Measurements from ENCODE around the gene FHIT.

The FHIT gene

DNA sequence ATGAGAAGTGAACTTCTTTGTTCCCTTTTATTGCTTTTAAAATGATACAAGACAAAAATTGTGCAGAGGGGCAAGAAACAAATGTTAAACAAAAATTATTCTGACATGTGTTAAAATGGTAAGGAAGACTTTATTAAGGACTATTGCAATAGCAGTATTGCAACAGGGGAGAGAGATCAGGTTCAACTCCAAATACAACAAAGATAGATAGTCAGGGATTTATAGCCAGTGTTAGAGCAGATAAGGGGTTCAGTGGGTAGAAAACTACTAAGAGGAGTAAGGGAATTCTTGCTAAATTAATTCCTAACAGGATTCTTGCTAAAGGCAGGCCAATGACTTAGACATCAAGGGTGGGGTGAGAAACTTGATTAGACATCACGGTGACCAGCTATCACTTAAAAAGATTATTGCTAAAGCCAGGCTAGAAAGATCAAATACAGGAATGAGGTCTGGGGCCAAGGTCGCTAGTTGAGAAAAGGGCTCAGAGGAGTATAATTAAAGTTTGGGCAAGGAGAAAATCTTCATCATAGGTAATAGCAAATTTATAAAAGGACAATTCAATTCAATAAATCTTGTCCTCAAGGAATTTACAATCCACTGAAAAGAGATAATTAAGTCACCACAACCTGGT lies 81.5 kb downstream of the FHIT start:
- no peak for DNase-seq (ENCODE audit: low read depth)

DNA sequence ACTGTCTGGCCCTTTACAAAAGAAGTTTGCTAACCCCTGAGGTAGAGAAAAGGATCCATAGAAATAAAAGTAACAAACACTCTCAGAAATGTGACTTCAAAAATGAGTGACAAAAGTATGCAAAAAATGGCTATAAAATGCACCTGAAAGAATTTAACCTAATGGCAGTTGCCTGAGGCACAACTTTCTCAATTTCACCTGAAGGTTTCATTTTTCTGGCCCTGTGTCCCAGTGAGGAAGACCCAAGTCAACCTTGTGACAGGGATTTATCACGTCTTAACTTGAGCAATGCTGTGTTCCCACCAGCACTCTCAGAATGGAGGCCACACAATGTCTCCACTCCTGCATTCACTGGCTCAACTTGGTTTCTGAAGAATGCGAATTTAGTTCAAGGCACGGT lies 83.0 kb downstream of the FHIT start:
- no peak for DNase-seq (ENCODE audit: low read depth)

DNA sequence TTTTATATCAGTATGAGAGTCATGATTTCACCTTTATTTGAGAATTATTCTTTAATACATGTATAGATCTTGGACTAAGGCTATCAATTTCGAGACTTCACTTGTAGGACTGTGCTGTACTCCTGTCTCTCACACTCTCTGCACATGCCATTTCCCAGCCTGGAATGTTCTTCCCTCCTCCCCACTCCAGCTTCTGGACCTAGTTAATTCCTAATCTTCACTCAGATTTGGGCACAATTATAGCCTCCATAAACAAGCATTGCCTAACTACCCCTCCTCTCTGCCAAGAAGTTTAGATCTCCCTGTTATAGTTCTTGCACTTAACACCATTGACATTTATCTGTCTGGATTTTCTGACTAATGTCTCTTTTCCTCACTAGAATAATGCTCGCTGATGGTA lies 88.3 kb downstream of the FHIT start:
- DNase-seq (ENCODE audit: low read depth): no peak

DNA sequence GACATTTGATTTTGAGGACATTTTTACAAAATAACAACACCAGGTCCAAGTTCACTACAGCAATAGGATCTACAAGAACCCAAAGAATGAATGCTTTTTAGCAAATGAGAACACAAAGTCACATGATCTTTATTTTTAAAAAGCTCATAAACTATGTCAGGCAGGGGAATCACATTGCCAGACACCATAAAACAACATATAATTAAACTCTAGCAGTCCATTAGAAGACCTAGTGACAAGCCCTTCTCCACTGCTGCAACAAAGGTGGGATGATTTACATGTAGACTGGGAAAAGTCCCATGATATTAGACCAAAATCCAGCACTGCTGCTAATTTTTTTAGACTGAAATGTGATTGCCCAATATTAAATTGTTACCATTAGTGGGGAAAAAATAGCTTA lies 92.6 kb downstream of the FHIT start:
- no peak for DNase-seq (ENCODE audit: low read depth)

DNA sequence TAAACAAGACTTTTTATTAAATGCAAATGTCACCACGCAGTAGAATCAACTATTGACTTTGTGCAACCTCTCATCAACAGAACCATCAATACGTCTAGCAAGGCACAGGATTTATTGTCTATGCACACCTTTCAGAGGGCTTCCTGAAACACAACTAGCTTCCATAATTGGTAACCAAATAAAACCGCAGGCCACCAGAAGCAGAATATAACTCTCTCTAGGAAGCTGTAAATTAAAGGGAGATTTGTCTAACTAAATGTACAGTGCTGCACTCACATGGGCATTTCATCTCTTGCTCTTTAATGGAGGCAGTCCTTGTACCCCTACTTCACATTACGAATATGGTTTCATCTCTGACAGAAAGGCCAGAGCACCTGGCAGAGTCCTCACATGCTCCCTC lies 93.0 kb downstream of the FHIT start:
- DNase-seq (ENCODE audit: low read depth): no peak

DNA sequence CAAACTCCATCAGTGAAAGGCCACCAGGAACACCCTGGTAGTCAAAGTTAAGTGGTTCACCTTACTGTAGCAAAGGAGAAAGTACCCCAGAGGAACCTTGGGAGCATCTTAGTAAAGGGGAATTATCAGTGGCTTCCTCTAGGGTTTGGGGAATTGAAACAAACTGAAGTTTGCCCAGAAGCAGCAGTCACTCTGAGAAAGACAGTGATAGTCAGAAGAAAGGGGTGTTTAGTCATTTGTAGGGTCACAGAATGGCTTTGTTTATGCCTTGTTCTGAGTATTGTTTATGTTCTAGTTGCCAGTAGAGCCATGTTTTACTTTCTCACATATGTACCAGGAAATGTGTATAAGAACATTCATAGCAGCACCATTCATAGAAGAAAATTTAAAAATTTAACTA lies 93.8 kb downstream of the FHIT start:
- no peak for DNase-seq (ENCODE audit: low read depth)

DNA sequence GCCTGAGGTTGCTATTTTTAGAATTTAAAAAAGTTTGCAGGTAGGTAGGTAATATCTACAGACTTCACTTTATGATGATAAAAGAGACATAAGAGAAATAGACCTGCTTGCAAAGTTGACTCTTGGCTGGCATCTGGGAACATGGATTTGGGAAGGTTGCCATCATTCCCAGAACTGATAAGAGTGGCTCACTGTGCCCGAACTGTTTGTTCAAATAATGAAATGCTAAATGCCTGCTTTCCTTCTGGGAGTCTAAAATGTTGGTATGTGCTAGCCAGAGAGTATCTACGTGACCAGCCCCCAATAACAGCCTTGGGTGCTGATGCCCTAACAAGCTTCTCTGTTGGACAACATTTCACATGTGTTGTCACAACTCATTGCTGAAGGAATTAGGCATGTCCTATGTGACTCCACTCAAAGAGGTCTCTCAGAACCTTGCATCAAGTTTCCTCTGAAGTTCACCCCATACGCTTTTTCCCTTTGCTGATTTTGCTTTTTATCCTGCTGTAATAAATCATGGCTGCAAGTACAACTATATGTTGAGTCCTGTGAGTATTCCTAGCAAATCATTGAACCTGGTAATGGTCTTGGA lies 95.5 kb downstream of the FHIT start:
- DNase-seq (ENCODE audit: low read depth): no peak

DNA sequence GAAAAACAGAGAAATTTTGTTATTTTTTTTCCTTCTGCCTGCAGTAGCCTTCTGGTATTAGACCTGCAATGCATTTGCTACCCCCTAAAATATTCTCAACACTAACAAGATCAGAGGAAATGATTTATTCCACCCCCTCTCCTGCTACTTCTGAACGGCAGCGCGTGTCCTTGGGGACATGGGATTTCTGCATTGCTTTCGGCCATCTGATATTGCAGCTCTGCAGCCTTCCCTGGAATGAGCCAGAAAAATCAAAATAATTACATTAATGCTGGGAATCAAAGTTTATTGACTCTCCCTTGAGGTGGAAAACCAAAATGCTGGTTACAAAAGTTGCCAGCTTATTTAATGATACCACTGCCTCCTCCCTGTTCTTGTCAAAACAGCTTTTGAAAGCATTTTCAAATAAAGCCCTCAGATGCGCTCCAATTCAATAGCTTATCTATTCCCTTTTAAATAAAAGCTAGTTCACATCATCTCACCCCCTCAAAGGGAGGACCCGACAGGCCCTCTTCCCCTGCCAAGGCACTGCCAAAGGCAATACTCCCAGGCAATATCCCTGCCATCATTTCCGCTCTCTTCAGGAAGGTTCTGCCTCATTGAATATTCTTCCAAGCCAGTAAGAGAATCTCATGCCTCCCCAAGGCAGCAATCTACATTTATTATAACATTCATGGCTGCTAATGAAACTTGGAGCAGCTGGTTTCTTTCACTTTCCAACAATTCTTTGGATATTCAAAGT lies 96.6 kb downstream of the FHIT start:
- DNase-seq (ENCODE audit: low read depth): no peak

DNA sequence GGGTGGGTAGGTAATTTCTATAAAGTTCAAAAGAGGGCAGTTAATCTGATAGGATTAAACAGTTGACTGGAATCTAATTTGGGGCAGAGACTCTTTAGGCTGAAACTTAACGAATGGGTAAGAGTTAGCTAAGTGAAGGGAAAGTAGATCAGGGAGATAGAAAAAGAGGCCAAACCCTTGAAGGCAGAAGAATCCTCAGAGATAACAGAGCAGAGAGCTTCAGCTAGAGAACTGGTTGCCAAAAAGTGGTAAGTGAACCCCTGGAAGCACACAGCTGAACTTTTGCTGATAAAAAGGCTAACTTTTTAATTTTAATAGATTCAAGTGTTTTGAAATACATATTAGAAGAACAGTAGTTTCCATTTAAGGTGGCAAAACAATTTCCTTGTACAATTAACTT lies 99.2 kb downstream of the FHIT start:
- no peak for DNase-seq (ENCODE audit: low read depth)

DNA sequence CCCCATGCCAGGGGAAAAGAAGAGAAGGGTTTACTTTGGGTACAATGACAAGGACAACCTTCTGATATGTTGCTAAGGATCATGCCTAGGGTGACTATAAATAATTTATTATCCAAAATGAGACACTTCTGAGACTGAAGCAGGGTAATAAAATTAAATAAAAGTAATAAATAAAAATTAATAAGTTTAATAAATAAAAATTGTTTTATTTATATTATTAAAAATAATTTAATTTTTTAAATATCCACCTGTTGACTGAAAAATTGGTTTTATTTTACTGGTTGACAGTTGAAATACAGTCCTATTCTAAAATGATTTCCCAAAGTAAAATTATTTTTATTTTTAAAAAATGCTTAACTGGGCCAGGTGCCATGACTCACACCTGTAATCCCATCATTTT lies 102.0 kb downstream of the FHIT start:
- DNase-seq (ENCODE audit: low read depth): no peak

DNA sequence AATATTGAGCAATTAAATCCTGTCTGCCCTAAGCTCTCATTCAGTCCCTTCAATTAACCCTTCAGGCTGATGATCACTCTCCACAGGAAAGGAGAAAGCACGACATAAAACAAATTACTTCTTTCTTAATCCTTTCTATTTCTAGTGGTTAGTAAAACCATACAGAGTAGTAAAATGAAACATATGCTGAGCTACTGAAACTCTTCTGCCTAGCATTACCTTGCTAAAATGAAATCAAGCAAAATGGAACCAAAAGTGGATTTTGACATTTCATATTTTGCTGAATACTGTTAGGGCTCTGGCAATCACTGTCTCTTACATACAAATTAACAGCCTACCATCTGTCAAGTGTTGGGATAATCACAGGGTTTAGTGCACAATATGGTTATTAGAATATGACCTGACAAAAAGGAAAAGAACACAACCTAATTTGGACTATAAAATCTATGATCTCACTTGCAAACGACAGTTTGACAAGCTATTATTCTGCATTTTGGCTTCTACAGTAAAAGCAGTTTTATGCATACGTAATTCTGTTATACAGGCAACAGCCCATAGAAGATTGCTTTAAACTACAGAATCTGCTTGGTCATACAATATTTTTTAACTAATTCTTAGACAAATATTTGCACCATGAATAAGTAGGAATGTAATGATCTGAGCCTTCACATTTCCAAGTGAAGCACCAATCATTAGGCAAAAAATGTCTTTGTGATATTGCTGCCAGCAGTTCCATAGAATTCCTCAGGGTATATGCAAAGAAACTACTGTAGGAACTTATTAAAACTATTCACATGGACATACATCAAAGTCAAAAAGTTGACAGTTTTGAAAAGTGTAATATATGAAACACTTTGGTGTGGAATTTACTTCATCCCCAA lies 105.0 kb downstream of the FHIT start:
- DNase-seq (ENCODE audit: low read depth): no peak

DNA sequence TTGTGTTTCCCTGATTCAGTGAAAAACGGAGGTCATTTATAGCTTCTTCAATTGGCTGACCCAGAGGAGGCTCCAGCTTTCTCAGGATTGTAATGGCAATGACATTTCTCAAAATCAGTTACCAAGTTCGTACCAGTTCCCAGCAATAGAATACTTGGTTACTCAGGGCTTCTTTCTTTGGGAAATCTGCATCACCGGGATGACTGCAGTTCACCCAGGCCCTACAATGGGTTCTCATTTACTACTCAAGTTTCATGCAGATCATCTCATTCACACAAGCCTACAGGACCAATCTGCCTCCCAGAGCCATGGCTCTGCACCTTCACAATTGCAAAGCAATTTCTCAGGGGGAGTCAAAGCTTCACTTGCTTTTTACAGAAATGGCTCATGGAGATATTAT lies 109.6 kb downstream of the FHIT start:
- DNase-seq (ENCODE audit: low read depth): no peak

DNA sequence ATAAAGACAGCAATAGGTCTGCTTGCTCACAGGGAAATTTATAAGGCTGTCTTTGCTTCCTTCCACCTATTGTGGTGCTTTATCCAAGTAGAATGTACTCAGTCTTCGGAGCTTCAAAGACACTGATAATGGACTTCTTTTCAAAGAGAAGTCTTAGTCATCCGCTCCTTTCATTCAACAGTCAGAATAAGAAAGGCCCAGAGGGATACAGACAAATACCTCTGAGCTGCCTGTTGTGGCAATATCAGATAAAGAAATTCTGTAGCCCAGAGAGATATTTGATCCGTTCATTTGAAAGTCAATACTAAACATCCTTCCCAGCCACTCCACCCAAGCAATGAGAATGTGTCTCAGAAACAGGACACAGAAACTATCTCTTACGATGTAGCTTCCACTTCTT lies 110.0 kb downstream of the FHIT start:
- DNase-seq (ENCODE audit: low read depth): no peak

DNA sequence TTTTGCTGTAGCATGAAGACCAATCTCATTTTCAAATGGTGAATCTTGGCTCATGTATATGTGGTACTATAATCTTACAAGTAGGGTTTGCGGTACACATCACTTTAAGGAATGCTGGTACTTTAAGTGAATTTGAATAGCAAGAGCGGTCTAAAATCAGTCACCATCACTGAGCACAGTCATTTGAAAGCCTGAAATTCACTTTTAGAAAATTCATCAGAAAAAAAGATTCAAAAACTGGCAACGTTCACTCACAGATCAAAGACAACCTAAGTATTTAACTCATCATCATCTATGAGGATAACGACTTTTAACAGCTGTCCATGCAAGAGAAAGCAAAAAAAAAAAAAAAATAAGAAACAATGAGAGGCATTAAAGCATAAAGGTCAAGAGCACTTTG lies 111.6 kb downstream of the FHIT start:
- no peak for DNase-seq (ENCODE audit: low read depth)

DNA sequence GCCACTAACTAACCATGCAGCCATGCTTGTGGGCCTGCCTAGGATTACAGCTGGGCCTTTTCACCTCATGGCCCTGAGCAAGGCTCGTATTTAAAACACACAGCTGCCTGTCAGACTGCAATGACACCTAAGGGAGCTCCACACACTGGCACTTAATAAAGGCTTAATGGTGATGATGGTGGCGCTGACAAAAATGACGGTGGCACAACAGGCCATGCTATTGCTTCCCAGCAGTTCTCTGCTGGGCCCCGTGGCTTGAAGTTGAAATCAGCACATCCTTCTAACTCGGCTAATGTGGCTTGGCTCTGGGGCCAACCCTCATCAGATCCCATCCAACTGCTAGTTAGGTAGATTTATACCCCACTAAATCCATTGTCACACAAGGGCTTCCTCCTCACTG lies 112.9 kb downstream of the FHIT start:
- no peak for DNase-seq (ENCODE audit: low read depth)

DNA sequence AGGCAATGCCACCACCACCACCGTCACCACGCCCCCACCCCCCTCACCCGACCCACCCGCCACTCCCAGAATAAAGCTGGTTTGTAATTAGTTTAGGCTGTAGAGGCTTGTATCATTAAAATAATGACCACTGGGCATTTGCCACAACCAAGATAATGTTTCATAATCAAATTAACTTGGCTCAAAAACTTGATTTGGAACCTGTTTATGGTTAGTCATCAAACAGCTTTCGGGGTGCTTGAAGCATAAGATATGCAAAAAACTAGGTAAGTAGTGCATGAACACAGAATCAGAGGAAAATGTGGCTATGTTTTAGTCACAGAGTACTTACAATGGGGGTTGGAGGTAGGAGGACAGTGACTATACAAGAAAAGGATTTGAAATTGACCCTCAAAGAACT lies 115.1 kb downstream of the FHIT start:
- no peak for DNase-seq (ENCODE audit: low read depth)

DNA sequence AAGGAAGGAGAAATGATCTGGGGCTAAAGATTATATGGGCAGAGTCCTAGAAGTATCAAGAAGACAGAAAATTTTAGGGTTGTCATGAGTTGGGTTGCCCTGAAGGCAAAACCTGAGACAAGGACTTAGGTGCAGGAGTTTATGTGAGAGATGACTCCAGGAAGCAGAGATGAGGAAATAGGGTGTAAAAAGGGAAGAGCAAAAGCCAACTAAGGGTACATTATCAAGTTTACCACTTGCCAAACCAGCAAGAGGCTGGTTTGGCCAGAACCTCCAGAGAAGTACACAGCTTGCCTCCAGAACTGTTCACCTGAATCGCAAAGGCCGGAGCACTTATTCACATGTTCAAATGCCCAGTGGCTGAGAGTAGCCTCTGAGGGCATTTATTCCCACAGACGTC lies 116.7 kb downstream of the FHIT start:
- DNase-seq (ENCODE audit: low read depth): no peak

DNA sequence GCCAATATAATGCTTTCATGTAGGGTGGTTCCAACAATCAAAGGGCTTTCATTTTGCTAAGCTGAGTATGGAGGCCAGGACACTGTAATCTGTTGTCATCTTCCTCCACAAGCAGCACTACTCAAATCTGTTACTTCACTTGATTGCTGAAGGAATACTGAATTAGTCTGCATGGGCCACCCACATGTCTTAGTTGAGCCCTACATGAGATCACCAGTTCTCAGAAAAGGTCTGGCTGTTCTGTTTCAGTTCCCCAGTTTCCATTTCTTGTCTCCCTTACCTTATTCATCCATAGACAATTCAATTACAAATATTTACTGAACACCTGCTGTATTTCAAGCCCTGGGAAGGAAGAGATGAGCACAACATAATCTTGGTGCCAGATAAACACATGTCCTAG lies 119.2 kb downstream of the FHIT start:
- DNase-seq (ENCODE audit: low read depth): no peak

DNA sequence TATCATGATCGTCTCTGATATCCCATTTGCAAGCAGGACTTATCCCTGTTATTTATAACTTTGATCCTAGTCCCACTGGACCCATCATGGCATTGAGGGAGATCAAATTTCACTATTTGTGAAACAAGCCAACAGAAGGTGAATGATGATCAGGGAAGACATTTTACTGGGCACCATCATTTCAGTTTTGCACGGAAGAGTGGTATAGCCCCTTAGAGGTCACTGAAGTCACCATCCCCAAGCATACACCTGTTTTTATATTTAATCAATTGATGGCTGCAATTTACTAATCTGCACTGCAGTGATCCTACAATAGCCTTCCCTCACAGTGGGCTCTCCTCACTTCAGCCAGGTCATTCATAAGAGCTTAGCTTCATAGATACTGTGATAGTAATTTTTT lies 132.4 kb downstream of the FHIT start:
- no peak for DNase-seq (ENCODE audit: low read depth)

DNA sequence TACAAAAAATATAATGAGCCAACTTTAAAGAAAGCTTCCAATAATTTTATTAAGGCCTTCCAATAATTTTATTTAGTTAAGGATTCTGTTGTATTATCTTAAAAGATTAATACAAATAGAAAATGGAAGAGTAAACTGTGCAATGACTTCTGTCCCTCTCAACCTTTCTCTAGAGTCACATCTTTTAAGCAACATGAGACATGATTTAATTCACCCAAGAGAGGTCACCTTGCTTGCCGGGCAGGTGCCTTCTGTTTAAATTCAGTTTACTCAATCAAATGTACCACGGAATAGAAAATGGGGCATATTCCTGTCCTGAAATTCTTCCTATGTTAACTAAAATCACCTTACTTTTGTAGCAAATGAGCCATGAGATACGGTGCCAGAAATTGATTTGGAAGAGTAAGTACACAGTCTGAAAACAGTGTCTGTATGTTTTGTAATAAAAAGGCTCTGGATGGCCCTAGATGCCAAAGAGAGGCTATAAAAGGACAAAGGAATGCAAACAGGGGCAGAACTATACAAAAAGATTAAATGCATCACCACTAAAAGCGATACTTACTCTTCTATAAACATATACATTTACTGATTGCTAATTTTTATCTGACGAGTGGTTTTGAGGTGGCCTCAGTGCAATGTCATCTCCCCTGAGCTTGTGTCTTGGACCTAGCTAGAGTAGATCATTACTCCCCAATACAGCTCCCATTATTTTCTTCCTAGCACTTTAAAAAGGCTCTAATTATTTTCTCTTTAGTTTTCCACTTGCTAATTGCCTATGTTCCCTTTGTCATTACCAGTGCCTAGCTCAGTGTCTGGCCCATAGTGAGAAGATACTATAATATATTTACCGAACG lies 134.0 kb downstream of the FHIT start:
- no peak for DNase-seq (ENCODE audit: low read depth)

DNA sequence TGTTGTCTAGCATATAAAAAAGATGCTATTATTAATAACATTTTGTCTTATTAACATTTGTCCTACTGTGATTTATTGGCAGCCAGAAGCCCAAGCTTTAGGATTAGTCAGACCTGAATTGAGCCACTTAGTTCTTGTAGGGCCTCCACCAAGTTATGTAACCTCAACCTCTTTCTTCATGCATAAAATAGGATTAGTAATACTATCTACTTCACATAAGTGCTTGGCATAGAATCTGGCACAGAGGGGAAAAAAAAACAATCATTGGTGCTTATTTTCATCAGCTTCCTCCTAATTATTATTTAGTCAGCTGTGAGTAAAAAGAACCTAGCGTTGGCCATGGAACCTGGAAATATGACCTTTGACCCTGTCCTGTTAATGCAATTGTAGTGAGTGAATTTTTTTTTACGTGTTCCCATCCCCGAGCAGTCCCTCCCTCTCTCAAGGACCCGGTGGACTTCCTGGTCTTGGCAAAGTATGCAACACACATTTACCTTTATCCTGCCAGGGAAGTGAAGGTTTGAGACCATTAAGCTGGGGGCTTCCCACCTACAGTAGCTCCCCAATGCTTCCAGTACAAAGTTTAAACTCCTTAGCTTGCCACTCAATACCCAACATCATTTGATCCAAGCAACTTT lies 136.8 kb downstream of the FHIT start:
- no peak for DNase-seq (ENCODE audit: low read depth)

Measured in HS-27A (cell line).